ENCODE results near the gene FNIP1.
A peak's percentile ranks its signal among the peaks of the same experiment; 100 is the strongest.
"Not testable (repeated sequence)": the region's sequence is repeated elsewhere in the genome, so short reads cannot be mapped to it uniquely, and the experiment has no call there.

FNIP1 gene

DNA sequence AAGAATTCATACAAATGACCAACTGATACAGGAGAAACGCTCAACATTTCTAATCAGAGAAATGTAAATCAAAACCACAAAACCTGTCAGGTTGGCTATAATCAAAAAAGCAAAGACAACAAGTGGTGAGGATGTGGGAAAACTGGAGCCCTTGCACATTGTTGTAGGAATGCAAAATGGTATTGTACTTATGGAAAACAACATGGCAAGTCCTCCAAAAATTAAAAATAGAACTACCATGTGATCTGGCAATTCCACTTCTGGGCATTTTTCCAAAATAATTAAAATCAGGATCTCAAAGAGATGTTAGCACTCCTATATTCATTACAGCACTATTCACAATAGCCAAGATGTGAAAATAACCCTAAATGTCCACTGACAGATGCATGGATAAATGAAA is 76.1 kb downstream of the FNIP1 start:
- DNase-seq (ENCODE audit: low read depth) = no peak
- no peak overlapping the region for H3K9ac ChIP-seq (ENCODE audit: low read length)
- H3K27me3 ChIP-seq (replicated peaks; ENCODE audit: control insufficient read depth, insufficient read depth, low read length) = no peaks in the 10 kb centered on the region
- H3K9me3 ChIP-seq (ENCODE audit: control insufficient read depth, low read length) = peaks cover 6% of the 10 kb centered on the region
- H3K4me3 ChIP-seq (ENCODE audit: low read length) = no peak overlapping the region
- peaks cover 5% of the 10 kb centered on the region for H3K4me1 ChIP-seq (ENCODE audit: control insufficient read depth, insufficient read depth, low read length)
- H3K36me3 ChIP-seq (ENCODE audit: control insufficient read depth, insufficient read depth, low read length, severe bottlenecking) = peaks cover 48% of the 10 kb centered on the region

DNA sequence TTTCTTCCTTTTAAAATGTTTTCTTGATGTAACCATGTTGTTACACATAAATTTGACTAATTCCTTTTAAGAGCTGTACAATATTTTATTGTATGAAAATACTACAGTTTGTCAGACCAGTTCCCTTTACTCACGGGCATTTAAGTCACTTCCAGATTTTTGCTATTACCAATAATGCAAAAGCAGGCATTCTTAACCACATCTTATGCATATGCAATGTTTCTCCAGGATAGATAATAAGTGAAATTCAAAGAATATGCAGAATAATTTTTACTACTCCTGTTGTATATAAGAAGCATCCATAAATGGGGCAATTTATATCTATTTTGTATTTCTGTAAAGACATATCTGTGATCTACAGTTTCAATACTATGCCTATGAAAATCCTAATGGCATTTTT is 77.3 kb downstream of the FNIP1 start:
- no peak for DNase-seq (ENCODE audit: low read depth)
- H3K36me3 ChIP-seq (ENCODE audit: control insufficient read depth, insufficient read depth, low read length, severe bottlenecking) = peaks cover 56% of the 10 kb centered on the region
- no peaks in the 10 kb centered on the region for H3K27me3 ChIP-seq (replicated peaks; ENCODE audit: control insufficient read depth, insufficient read depth, low read length)
- H3K4me1 ChIP-seq (ENCODE audit: control insufficient read depth, insufficient read depth, low read length) = peaks cover 5% of the 10 kb centered on the region
- H3K4me3 ChIP-seq (ENCODE audit: low read length) = no peak overlapping the region
- H3K9me3 ChIP-seq (ENCODE audit: control insufficient read depth, low read length) = peaks cover 6% of the 10 kb centered on the region
- H3K9ac ChIP-seq (ENCODE audit: low read length) = no peak overlapping the region

DNA sequence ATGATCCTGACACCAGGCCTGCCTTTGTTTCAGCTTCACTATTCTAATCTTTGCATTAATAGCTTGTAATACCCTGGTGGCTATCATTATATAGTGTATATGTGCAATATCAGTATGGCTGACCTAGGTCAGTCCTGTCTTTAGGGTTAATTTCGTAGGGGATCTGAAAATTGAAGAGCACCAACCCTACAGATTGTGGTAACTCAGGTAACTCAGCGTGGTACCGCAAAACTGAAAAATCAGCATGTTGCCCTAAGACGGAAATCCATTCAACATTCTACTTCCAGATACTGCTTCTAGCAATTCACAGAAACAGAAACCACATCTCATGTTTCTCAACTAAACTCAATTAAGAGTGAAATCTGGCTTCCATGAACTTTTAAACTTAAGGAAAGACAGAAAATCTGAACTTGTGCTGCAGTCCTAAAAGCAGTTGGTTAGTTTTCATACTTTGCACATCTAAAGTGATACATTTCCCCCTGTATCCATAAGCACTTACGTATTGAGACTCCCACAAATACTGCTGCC is 78.3 kb downstream of the FNIP1 start:
- H3K36me3 ChIP-seq (ENCODE audit: control insufficient read depth, insufficient read depth, low read length, severe bottlenecking) = peaks cover 66% of the 10 kb centered on the region
- H3K9me3 ChIP-seq (ENCODE audit: control insufficient read depth, low read length) = peaks cover 6% of the 10 kb centered on the region
- H3K4me3 ChIP-seq (ENCODE audit: low read length) = no peak overlapping the region
- DNase-seq (ENCODE audit: low read depth) = no peak
- H3K4me1 ChIP-seq (ENCODE audit: control insufficient read depth, insufficient read depth, low read length) = peaks cover 5% of the 10 kb centered on the region
- no peaks in the 10 kb centered on the region for H3K27me3 ChIP-seq (replicated peaks; ENCODE audit: control insufficient read depth, insufficient read depth, low read length)
- H3K9ac ChIP-seq (ENCODE audit: low read length) = no peak overlapping the region

DNA sequence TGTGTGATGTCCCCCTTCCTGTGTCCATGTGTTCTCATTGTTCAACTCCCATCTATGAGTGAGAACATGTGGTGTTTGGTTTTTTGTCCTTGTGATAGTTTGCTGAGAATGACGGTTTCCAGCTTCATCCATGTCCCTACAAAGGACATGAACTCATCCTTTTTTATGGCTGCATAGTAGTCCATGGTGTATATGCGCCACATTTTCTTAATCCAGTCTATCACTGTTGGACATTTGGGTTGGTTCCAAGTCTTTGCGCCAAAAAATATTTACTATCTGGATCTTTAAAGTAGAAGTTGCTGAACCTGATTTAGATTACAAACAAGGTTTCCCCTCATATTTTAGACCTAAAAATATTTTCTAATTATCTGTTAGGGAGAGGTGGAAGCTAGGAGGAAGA is 79.7 kb downstream of the FNIP1 start:
- H3K9me3 ChIP-seq (ENCODE audit: control insufficient read depth, low read length); H3K4me3 ChIP-seq (ENCODE audit: low read length); H3K9ac ChIP-seq (ENCODE audit: low read length); DNase-seq (ENCODE audit: low read depth); H3K27me3 ChIP-seq (replicated peaks; ENCODE audit: control insufficient read depth, insufficient read depth, low read length); H3K4me1 ChIP-seq (ENCODE audit: control insufficient read depth, insufficient read depth, low read length): not testable (repeated sequence)
- H3K36me3 ChIP-seq (ENCODE audit: control insufficient read depth, insufficient read depth, low read length, severe bottlenecking) = peaks cover 79% of the 10 kb centered on the region

DNA sequence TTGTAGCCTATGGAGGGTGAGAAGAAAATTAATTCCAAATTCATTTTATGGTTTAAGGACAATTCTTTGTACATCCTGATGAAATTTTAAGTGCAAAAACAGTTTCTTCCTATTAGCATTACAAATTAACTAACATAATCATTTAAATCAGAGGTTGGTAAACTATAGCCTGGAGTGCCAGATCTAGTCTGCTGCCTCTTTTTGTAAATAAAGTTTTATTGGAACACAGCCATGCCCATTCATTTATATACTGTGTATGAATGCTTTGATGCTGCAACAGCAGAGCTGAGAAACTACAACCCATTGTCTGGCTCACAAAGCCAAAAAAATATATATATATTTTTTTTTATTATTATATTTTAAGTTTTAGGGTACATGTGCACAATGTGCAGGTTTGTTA is 80.2 kb downstream of the FNIP1 start:
- peaks cover 6% of the 10 kb centered on the region for H3K9me3 ChIP-seq (ENCODE audit: control insufficient read depth, low read length)
- no peak overlapping the region for H3K4me3 ChIP-seq (ENCODE audit: low read length)
- no peak for DNase-seq (ENCODE audit: low read depth)
- H3K36me3 ChIP-seq (ENCODE audit: control insufficient read depth, insufficient read depth, low read length, severe bottlenecking) = peaks cover 82% of the 10 kb centered on the region
- peaks cover 5% of the 10 kb centered on the region for H3K4me1 ChIP-seq (ENCODE audit: control insufficient read depth, insufficient read depth, low read length)
- H3K27me3 ChIP-seq (replicated peaks; ENCODE audit: control insufficient read depth, insufficient read depth, low read length) = no peaks in the 10 kb centered on the region
- H3K9ac ChIP-seq (ENCODE audit: low read length) = no peak overlapping the region

DNA sequence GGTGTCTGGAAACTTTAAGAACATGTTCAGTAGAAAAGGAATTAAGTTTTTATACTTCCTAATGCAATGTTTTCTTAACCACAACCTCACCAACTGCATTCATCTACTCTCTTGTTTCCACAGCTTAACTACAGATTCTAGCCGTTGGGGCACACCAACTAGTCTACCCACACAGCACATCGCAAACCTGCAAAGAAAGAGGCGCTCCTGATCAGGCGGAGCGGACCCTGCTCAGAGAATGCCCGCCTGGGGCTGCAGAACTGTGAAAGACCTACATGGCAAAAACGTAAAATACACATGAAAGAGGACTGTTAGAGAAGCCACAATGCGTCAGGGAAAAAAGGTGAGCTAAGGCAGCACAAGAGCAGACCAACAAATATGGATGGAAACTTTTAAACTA is 86.4 kb downstream of the FNIP1 start:
- Histone ChIP-seq H3K9ac (ENCODE audit: low read length) (no peak overlapping the region), H3K4me1 (ENCODE audit: control insufficient read depth, insufficient read depth, low read length) (no peaks in the 10 kb centered on the region), H3K27me3 (replicated peaks; ENCODE audit: control insufficient read depth, insufficient read depth, low read length) (no peaks in the 10 kb centered on the region), H3K4me3 (ENCODE audit: low read length) (no peak overlapping the region), H3K36me3 (ENCODE audit: control insufficient read depth, insufficient read depth, low read length, severe bottlenecking) (peaks cover 90% of the 10 kb centered on the region), H3K9me3 (ENCODE audit: control insufficient read depth, low read length) (no peaks in the 10 kb centered on the region)
- DNase-seq (ENCODE audit: low read depth) = no peak

DNA sequence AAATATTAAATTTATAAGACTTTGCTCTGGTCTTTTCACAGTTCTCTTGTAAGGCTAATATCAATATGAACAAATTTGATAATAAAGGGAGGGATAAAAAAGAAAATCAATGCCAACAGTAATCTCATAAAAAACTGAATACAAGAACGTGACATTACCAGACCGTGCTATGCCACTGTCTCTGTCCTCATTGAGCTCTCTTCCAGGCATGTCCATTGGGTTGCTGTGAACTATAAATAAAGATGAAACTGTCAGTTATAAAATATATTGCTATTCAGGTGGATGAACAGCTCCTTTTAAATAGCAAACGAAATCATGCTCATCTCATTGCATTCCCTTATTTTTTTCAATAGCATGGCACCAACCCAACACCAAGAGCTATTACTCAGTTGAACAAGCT is 87.8 kb downstream of the FNIP1 start:
- Histone ChIP-seq H3K9ac (ENCODE audit: low read length) (no peak overlapping the region), H3K4me3 (ENCODE audit: low read length) (no peak overlapping the region), H3K27me3 (replicated peaks; ENCODE audit: control insufficient read depth, insufficient read depth, low read length) (no peaks in the 10 kb centered on the region), H3K36me3 (ENCODE audit: control insufficient read depth, insufficient read depth, low read length, severe bottlenecking) (peaks cover 91% of the 10 kb centered on the region), H3K9me3 (ENCODE audit: control insufficient read depth, low read length) (no peaks in the 10 kb centered on the region), H3K4me1 (ENCODE audit: control insufficient read depth, insufficient read depth, low read length) (no peaks in the 10 kb centered on the region)
- DNase-seq (ENCODE audit: low read depth) = no peak

DNA sequence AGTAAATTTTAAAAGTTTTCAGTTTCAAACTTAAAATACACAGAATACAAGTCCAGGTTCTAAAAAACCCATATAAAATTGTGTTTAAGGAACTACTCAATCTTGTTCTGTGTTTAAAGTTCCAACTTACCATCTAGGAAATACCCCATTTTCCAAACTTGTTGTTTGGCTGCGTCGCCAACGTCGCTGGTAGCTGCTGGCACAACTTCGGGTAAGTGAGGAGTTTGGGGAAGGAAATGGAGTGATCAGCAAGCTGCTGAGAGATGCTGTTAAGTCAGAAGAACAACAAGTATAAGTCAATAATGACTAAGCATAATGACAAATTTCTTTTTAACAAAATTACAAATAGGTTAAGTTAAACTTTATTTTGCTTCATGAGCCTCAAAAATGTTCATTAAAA is 90.5 kb downstream of the FNIP1 start:
- H3K9me3 ChIP-seq (ENCODE audit: control insufficient read depth, low read length) = no peaks in the 10 kb centered on the region
- H3K27me3 ChIP-seq (replicated peaks; ENCODE audit: control insufficient read depth, insufficient read depth, low read length) = no peaks in the 10 kb centered on the region
- DNase-seq (ENCODE audit: low read depth) = no peak
- H3K4me1 ChIP-seq (ENCODE audit: control insufficient read depth, insufficient read depth, low read length) = no peaks in the 10 kb centered on the region
- no peak overlapping the region for H3K9ac ChIP-seq (ENCODE audit: low read length)
- H3K36me3 ChIP-seq (ENCODE audit: control insufficient read depth, insufficient read depth, low read length, severe bottlenecking) = peaks cover 93% of the 10 kb centered on the region
- H3K4me3 ChIP-seq (ENCODE audit: low read length) = no peak overlapping the region

DNA sequence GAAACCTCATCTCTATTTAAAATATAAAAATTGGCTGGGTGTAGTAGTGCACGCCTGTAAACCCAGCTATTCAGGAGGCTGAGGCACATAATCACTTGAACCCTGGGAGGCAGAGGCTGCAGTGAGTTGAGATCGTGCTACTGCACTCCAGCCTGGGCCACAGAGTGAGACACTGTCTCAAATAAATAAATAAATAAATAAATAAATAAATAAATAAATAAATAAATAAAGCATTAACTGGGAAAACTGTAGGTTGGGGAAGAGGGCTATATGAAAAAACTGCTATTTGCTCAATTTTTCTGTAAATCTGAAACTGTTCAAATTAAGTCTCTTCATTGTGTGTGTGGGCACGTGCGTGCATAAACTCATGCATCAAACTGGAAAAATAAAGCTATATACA is 101.9 kb downstream of the FNIP1 start:
- no peak overlapping the region for H3K4me3 ChIP-seq (ENCODE audit: low read length)

DNA sequence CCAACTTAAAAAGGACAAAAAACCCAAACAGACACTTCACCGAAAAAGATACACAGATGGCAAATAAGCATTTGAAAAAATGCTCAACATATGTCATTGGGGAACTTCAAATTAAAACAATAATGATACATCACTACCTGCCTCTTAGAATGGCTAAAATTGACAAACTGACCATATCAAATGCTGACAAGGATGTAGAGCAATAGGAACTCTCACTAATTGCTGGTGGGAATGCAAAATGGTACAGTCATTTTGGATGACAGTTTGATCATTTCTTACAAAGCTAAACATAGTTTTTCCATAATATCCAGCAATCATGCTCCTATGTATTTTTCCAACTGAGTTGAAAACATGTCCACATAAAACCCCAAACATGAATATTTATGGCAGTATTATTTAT is 102.9 kb downstream of the FNIP1 start:
- DNase-seq (ENCODE audit: low read depth) = no peak
- H3K4me3 ChIP-seq (ENCODE audit: low read length) = no peak overlapping the region
- peaks cover 3% of the 10 kb centered on the region for H3K9me3 ChIP-seq (ENCODE audit: control insufficient read depth, low read length)
- no peak overlapping the region for H3K9ac ChIP-seq (ENCODE audit: low read length)
- H3K27me3 ChIP-seq (replicated peaks; ENCODE audit: control insufficient read depth, insufficient read depth, low read length) = no peaks in the 10 kb centered on the region
- no peaks in the 10 kb centered on the region for H3K4me1 ChIP-seq (ENCODE audit: control insufficient read depth, insufficient read depth, low read length)
- H3K36me3 ChIP-seq (ENCODE audit: control insufficient read depth, insufficient read depth, low read length, severe bottlenecking) = peaks cover 85% of the 10 kb centered on the region

More for the DNA sequence above, 101.9 kb downstream of the FNIP1 start:
- H3K4me1 ChIP-seq (ENCODE audit: control insufficient read depth, insufficient read depth, low read length) = no peaks in the 10 kb centered on the region
- H3K9me3 ChIP-seq (ENCODE audit: control insufficient read depth, low read length) = peaks cover 3% of the 10 kb centered on the region
- peaks cover 79% of the 10 kb centered on the region for H3K36me3 ChIP-seq (ENCODE audit: control insufficient read depth, insufficient read depth, low read length, severe bottlenecking)
- no peaks in the 10 kb centered on the region for H3K27me3 ChIP-seq (replicated peaks; ENCODE audit: control insufficient read depth, insufficient read depth, low read length)
- H3K9ac ChIP-seq (ENCODE audit: low read length) = no peak overlapping the region
- DNase-seq (ENCODE audit: low read depth) = no peak

DNA sequence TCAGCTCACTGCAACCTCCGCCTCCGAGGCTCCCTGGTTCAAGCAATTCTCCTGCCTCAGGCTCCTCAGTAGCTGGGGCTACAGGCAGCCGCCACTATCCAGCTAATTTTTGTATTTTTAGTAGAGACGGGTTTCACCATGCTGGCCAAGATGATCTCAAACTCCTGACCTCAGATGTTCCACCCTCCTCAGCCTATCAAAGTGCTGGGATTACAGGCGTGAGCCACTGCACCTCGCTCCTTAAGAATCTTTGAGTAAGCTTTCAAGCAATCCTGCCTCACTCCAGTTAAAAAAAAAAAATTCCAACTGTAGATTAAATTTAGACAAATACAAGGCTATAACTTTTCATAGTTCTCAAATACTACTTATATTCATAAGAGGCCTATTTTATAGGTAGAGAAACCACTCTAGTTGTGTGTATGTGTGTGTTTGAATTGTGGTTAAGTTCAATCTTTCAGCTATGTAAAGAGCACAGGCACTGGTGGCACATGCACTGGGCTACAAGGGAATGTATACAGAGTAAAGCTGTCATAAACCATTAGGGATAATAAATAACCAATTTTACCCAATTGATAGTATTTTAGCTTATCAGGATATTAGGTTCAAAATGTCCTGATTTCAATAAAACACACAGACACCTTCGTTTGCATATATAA is 111.2 kb downstream of the FNIP1 start:
- Histone ChIP-seq H3K9ac (ENCODE audit: low read length) (peak overlapping the region; percentile 73), H3K9me3 (ENCODE audit: control insufficient read depth, low read length) (no peaks in the 10 kb centered on the region), H3K36me3 (ENCODE audit: control insufficient read depth, insufficient read depth, low read length, severe bottlenecking) (peaks cover 55% of the 10 kb centered on the region), H3K4me3 (ENCODE audit: low read length) (no peak overlapping the region), H3K27me3 (replicated peaks; ENCODE audit: control insufficient read depth, insufficient read depth, low read length) (no peaks in the 10 kb centered on the region), H3K4me1 (ENCODE audit: control insufficient read depth, insufficient read depth, low read length) (peaks cover 44% of the 10 kb centered on the region)
- no peak for DNase-seq (ENCODE audit: low read depth)

DNA sequence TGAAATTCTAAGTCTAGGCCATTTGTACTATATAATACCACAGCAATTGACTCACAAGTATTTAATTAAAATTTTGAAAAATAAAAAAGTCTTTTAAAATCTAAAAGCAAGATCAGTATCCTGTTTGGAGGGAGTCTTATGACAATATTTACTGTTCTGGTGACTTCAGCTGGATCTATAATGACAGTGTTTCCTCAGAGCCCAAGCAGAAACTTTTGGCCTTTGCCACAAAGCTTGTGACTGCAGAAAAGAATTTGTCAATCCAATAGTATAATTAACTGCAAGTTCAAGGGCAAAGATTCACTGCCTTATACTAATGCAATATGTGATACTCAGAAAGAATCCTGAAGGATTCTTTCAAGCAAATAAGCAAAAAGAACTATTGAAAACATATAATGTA is 112.2 kb downstream of the FNIP1 start:
- Histone ChIP-seq H3K4me1 (ENCODE audit: control insufficient read depth, insufficient read depth, low read length) (peaks cover 55% of the 10 kb centered on the region), H3K9ac (ENCODE audit: low read length) (peak overlapping the region; percentile 73), H3K27me3 (replicated peaks; ENCODE audit: control insufficient read depth, insufficient read depth, low read length) (no peaks in the 10 kb centered on the region), H3K36me3 (ENCODE audit: control insufficient read depth, insufficient read depth, low read length, severe bottlenecking) (peaks cover 51% of the 10 kb centered on the region), H3K4me3 (ENCODE audit: low read length) (peak overlapping the region; percentile 37), H3K9me3 (ENCODE audit: control insufficient read depth, low read length) (no peaks in the 10 kb centered on the region)
- peak; percentile 30 for DNase-seq (ENCODE audit: low read depth)

Data from adipocyte (in vitro differentiated cells).